ENCODE measurements around the gene MEG3.

The MEG3 gene

DNA sequence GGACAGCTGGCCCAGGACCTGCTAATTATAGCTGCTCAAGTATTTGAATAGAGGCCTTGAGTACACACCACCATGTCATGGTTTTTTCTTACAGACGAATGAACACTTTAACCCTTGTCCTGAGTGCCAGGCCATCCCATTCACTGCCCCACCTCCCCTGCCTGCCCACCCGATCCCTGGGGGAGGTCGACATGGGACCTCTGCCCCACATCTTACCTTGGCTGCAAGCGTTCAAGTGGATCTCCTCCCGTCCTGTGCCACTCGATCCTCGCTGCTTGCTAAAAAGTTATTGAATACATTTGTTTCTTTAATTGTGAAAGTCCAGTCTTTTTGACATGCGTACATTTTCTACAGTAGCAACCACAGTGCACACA is 67.3 kb downstream of the MEG3 start:
- no peak for DNase-seq (ENCODE audit: low read depth in 1 of 2, low spot score in 1 of 2)

DNA sequence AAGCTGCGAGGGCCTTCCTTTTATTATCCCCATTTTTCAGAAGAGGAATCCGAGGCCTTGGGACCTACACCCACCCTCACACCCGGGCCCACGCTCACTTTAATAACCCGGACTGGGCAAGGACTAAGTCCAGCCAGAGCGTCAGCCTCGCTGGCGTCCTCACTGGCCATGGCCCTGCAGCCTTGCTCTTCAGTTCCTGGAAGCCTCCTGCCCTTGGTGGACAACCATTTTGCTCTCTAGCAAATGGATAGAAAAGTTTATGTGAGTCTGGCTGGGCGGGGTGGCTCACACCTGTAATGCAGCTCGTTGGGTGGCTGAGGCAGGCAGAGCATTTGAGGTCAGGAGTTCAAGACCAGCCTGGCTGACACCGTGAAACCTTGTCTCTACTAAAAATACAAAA is 67.8 kb downstream of the MEG3 start:
- no peak for DNase-seq (ENCODE audit: low read depth in 1 of 2, low spot score in 1 of 2)

GRCh38 chr14:100894416-100894815 is 68.5 kb downstream of the MEG3 start:
- DNase-seq (ENCODE audit: low read depth in 1 of 2, low spot score in 1 of 2) = no peak

GRCh38 chr14:100895411-100895810 is 69.5 kb downstream of the MEG3 start:
- DNase-seq (ENCODE audit: low read depth in 1 of 2, low spot score in 1 of 2) = no peak

GRCh38 chr14:100896369-100897060 is 70.6 kb downstream of the MEG3 start:
- DNase-seq (ENCODE audit: low read depth in 1 of 2, low spot score in 1 of 2) = no peak

DNA sequence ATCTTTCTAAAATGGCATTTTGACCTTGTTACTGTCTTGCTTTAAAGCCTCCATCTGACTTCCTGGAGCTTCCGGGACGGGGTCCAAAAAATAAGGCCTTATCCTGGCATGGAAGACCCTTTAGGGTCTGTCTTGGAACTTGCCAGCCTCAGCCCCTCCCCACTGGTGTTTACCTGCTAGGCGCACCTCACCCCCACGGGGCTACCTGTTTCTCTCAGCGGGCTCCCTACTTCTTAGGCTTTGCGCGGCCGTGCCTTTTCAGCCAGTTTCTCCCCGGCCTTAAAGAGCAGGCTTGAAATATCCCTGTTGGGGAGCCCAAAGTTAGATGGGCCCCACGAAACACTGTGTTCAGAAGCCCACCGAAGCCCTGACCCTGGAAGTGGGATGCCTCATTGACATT is 72.5 kb downstream of the MEG3 start:
- DNase-seq (ENCODE audit: low read depth in 1 of 2, low spot score in 1 of 2) = no peak

GRCh38 chr14:100898935-100899883 is 73.3 kb downstream of the MEG3 start:
- DNase-seq (ENCODE audit: low read depth in 1 of 2, low spot score in 1 of 2) = no peak

- no peak for DNase-seq (ENCODE audit: low read depth in 1 of 2, low spot score in 1 of 2)
Observed at GRCh38 chr14:100899884-100900771, 74.2 kb downstream of the MEG3 start.

GRCh38 chr14:100900837-100901390 is 75.0 kb downstream of the MEG3 start:
- no peak for DNase-seq (ENCODE audit: low read depth in 1 of 2, low spot score in 1 of 2)

DNA sequence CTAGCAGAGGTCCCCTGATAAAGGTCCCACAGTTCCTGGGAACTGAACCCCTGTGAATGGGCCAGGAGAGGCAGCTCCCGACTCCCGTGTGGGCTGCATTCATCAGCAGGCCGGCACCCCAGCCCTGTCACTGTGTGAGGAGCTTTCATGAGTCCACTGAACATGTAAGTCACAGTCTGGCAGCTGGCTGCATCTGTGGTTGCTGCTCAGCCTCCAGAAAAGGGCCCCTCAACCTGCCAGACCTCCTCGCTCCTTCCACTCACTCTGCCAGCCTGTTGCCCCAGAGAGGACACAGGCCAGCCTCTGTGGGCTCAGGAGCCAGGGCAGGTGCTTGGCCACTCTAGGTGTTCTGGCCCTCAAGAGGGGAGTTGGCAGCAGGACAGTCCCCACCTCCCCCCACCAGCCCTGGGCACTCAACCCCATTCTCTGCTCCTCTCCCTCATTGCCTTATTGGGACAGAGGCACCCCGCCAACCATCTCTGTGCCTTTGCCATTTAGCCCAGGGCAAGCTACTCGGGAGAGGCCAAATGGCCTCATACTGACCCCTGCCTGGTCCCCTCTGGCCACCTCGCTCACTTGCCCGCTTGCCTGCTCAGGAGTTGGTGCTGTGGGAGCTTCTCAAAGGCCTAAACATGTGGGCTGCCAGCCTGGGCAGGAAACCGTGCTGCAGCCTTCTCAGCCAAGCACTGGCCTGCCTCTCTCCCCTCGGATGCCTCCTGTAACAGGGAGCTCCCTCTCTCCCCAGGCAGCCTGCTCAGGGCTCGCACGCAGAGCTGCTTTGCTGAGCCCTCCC is 75.7 kb downstream of the MEG3 start:
- no peak for DNase-seq (ENCODE audit: low read depth in 1 of 2, low spot score in 1 of 2)

DNA sequence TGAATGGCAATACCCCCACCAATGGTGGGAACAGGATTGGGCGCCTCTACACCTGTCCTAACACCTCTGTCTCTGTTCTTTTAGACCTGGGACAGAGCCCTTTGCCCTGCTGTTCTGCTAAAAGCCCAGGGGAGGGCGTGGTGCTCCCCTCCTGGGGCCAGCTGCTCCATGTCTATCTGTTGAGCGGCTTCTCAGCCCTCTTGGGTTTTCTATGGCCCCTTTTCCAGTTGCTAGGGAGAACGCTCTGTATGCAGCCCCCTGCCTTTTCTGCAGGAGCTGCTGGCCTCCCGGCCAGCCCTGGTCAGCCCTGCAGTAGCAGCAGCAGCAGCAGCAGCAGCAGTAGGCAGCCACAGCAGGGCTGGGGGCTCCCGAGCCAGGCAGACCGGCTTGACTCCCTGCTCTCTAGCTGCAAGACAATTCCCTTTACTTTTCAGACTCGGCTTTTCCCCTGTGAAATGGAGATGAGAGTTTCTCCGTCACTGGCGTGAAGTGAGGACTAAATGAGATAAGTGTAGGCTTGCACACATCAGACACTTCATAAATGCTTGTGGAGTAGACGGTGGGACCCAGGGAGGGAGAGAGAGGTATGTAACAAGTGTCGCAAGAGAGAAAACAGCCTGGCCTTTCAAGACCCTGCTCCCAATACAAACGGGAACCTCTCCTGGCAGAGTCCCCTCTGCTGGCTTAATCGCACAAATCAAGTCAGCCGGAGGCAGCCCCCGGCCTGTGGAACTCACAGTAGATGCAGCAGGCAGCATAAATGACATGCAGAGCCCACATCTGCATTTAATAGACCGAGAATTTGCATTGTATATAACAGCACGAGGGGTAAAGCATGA is 76.6 kb downstream of the MEG3 start:
- no peak for DNase-seq (ENCODE audit: low read depth in 1 of 2, low spot score in 1 of 2)

- no peak for DNase-seq (ENCODE audit: low read depth in 1 of 2, low spot score in 1 of 2)
Observed at GRCh38 chr14:100903134-100903468, 77.2 kb downstream of the MEG3 start.

- no peak for DNase-seq (ENCODE audit: low read depth in 1 of 2, low spot score in 1 of 2)
Observed at GRCh38 chr14:100903672-100904185, 77.8 kb downstream of the MEG3 start, which contains the start of gene RTL1. Gene RTL1 (minus strand): TSS chr14:100903722. CDS start chr14:100884788, 18,934 bp downstream.

GRCh38 chr14:100904307-100905087 is 78.6 kb downstream of the MEG3 start:
- DNase-seq (ENCODE audit: low read depth in 1 of 2, low spot score in 1 of 2) = no peak

- DNase-seq (ENCODE audit: low read depth in 1 of 2, low spot score in 1 of 2) = no peak
Observed at GRCh38 chr14:100905166-100905565, 79.2 kb downstream of the MEG3 start.

- no peak for DNase-seq (ENCODE audit: low read depth in 1 of 2, low spot score in 1 of 2)
Observed at GRCh38 chr14:100906420-100906819, 80.5 kb downstream of the MEG3 start.

GRCh38 chr14:100907240-100907639 is 81.3 kb downstream of the MEG3 start:
- DNase-seq (ENCODE audit: low read depth in 1 of 2, low spot score in 1 of 2) = no peak

DNA sequence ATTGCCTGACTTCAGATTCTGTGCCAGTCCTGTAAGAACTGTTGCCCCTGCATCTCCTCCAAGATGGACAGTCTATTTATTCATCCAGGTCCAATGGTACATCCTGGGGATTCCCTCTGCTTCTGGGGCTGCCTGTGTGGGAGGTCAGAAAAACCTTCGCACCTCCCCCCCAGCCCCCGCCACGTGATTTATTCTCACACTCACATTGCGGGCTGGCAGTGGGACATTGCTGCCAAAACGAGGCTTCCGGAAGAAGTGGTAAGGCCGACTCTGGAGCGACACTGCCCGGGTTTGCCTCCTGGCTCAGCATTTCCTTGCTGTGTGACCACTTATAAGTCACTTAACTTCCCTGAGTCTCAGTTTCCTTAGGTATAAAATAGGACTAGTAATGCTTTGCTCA is 83.5 kb downstream of the MEG3 start:
- no peak for DNase-seq (ENCODE audit: low read depth in 1 of 2, low spot score in 1 of 2)
